Daoy (cell line): ENCODE results near the gene BEX3. TPM values are rescaled to one million over a fixed set of nuclear protein-coding genes. Genes with fewer than 3 reads are reported as not detected.
"Not testable (repeated sequence)": the region's sequence is repeated elsewhere in the genome, so short reads cannot be mapped to it uniquely, and the experiment has no call there.

Source experiments
- DNase-seq: peaks from one replicate; pipeline ENCODE4 v3.0.0-alpha.2; 2015; ENCODE audit warnings: low read depth
- total RNA-seq: library from RNA; depleted of rRNA; stranded (reverse); fragments of >200 nt; shearing (Covaris generic); gene quantifications from 2 replicates; pipeline ENCODE4 v1.2.3, GENCODE V29; 2014

BEX3 gene
- total RNA-seq, 1 experiment from 2014 or later: 115 TPM

DNA sequence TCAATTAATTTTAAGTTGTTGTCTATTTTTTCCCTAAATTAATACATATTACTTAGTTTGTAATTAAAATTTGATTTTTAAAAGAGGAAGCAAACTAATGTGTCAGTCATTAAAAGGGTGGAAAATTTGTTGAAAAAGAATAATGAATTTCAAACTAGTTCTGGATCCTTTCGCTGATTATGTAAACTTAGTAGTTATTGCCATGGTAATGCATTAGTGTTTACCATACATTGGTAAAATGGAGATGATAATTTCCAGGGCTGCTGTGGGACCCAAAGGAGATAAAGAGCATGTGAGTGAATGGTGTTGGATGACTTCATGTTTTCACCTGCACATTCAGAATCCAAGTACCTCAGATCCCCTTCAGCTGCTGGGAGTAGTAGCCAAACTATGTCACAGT lies 6.5 kb downstream of the BEX3 start:
- DNase-seq: no peak

DNA sequence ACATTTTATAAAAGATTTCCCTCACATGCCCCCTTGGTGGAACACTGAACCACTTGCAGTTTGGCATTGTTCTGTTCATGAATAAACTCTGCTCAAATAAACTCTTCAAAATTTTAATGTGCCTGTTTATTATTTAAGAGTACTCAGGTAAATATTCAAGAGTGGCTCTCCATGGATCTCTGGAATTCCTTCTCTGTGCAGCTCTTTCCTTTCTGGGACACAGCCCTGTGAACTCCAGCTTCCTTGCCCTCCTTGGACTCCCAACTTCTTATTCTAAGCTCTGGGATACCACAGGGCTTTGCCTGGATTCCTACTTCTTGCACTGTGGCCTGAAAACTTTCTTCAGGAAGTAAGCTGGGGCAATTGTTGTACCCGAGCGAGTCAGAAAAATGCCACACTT lies 8.3 kb downstream of the BEX3 start:
- no peak for DNase-seq

DNA sequence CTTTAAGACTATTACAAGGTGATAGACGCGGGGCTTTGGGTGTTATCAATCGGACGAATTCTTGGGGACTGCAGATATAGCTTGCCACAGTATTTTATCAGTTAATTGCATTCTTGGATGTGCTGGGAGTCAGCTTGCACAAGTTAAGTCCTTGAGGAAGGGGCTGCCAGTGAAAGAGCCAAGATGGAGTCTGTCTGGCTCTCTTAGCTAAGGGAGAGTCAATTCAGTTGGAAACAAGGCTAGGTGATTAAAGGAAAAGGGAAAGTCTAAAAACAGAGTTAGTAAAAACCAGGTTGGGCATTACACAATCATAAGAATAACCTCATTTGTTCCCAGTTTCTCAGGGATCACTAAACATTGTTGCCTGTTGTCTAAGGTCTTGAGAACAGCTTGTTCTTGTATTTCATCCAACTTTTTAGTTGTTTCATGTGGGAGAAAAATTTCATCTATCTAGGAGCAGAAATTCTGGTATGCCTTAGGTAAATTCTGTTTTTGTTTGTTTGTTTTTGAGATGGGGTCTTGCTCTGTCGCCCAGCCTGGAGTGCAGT lies 9.0 kb downstream of the BEX3 start:
- not testable (repeated sequence) for DNase-seq

DNA sequence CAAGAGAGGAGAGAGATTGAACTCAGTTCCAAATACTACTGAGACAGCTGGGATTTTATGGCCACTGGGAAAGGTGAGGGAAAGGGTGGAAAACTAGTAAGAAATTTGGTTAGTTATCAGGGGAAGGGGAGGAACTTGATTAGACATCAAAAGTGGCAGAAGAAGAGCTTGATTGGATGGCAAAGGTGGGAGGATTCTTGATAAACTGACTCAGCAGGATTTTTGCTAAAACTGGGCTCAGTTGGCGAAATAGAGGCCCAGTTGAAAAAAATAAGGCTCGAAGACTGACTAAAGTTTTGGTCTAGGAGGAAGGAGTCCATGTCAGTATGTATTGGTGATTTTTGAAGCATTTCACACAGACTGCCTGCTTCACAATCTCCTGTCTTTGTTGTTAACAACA lies 10.0 kb downstream of the BEX3 start:
- DNase-seq: no peak

DNA sequence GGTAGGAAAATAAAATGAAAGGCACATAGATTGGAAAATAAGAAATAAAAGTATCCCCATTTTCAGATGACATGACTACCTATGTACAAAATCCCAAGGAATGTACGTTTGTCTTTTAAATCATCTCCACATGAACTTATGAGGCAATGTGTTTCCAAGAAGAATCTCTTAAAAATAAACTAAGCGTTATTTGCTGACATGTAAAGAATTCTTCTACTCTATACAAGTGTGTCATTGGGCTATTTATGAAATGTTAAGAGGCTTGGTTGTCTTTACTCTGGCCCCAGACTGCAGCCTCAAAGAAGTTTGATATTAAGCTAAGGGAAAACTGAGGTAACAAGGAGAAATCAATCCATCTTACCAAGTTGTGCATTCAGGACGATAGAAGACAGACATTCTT lies 17.1 kb downstream of the BEX3 start:
- DNase-seq: no peak

DNA sequence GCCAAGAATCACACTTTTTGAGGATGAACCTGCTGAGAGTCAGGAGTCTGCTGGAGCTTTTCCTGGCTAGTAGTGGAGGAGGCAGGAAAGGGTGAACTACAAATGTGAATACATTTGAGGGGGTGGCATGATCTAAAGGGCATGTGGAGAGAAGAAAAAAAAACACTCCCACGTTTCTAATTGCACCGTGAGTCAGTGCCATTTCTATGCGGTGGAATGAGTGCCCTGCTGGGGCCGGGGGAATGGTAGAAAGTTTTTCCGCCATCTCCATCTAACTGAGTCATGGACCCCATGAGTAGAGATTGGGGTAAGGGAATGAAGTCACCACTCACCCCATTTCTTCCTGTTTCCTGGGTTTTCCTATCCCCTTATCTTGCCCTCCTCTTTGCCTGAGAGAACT lies 19.8 kb downstream of the BEX3 start:
- DNase-seq: peak; percentile 79

DNA sequence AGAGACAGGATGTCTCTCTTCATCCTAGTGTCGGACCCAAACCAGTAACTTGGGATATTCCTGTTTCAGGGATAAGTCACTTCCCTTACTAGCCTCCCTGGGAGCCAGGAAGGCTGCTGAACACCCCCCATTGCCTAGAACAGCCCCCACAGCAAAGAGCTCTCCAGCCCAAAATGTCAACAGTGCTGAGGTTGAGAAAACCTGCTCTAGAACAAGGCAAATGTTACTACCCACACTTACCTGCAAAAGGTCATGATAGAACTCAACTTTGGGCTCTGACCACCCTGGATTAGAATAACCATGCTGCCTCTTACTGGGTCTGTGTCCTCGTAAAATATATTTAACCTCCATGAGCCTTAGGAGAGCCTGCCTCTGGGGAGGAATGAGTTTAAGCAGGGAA lies 20.3 kb downstream of the BEX3 start:
- no peak for DNase-seq

DNA sequence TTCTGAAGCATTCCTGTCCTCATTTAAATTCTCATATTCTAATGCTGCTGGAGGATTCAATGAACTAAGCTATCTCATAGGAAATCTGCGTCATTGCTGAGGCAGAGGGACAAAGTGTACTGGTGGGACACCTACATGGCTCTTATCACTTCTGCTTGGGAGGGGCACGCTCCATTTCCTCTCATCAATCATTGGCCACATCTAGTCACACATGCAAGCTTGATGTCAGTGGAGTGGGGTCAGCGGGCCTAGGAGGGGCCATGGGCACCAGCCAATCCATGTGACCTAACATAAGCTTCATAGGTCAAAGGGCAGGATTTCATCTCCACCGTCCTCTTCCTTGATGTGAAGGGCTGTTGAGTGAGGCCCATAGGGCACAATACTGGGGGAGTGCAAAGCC lies 21.4 kb downstream of the BEX3 start:
- DNase-seq: no peak

DNA sequence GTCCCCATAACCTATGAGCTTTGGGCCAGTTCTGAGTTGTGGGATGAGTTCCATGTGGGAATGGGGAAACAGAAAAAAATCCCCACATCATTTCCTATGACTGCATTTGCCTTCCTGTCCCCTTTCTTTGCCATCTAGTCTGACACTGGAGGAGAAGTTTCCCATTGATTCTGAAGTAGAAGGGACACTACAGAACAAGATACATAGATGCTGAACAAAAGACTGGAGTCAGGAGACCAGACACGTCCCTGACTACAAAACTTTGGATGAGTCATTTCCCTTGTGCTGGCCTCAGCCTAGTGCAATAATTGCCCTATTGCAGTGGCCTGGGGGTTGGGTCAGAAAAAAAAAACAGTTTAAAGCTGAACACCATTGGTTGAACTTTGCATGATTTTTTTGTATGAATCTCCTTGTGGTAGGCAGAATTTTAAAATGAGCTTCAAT lies 22.1 kb downstream of the BEX3 start:
- peak; percentile 58 for DNase-seq

DNA sequence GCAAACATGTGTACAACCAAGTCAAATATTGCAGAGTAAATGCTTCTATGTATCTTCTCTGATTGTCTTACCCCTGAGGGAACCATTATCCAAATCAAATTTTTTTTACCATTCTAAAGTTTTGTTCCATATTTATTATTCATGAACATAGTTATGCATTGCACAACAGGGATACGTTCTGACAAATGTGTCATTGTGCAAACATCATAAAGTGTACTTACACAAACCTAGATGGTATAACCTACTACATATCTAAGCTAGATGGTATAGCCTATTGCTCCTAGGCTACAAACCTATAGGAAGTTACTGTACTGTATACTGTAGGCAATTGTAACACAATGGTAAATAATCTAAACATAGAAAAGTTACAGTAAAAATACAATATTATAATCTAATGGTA lies 23.4 kb downstream of the BEX3 start:
- DNase-seq: no peak

DNA sequence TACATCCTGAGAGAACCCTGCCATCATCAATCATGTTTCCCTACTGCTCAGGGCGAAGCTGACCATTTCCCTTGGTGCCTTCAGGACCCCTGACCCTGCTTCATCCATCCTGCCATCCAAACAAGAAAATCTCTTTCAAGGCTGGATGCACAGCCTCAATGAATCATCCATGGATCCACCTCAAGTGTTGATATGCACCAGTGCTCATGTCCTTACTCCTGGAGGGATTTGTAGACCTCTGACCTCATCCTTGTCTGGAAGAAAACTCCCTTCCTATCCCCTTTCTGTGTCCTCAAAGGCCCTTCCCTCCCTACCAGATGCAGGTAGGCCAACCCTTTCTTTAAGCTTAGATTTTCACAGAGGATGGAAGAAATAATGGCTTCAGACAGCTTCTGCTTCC lies 24.6 kb downstream of the BEX3 start:
- no peak for DNase-seq

DNA sequence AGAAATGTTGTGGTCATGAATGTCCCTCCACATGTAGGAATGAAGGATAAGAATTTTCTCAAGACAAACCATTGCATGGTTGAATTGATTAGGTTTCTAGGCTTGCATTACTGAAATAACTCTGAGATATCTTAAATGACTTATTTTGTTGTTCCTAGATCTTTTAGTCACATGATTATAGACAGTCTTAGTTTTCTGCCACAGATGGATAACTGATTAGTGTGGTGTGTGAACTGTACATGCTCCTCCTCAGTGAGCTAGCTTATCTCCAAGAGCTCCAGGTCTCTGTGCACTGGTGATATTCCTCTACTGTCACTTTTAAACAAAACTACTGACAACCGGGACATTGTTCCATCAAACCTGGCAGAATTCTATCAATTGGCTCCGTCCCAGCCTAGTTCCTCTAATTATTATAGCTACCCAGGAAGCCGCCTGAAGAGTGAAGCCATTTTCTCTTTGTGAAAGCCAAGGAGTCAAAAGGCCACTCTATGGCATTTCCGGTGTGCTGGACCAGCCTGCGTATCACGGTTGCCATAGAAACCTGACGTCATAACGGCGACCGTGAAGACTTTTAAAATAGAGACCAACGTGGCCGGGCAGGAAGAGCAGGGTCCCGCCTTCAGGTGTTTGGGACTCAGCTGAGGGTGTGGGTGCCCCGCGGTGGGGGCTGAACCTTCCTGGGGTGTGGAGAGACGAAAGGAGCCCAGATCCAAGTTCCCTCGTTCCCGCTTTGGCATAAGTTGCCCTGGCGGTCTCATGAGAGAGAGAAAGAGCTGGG lies 28.1 kb downstream of the BEX3 start:
- DNase-seq: peak; percentile 74

DNA sequence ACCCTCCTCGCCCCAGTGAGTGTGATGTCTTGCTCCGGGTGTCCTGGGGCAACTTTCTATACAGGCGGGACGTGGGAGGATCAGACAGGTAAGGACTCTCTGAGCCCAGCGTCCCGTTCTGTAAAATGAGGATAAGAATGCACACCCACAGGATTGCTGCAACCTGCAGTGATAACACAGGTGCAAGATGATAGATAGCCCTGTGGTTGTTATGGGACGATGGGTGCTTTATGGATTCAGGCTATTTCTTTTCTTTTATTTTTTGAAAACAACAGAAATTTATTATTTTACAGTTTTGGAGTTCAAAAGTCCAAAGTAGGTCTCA lies 28.6 kb downstream of the BEX3 start:
- DNase-seq: no peak

DNA sequence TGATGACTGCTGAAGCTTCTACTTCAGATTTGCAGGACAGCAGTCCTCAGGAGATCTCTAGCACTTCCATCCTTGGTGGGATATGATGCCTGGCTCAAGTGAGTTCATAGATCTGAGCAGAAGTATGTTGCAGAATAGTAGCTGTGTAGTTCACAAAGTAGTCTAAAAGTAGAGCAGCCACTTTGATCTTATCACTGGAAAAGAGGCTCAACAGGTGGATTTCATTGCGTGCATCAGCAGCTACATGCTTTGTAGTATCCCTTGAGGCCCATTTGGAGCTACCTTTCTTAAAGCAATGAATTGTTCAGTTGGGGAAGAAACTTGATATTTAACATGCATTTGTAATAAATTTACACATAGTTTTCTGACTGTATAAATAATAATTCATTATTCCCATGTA lies 29.9 kb downstream of the BEX3 start:
- no peak for DNase-seq

DNA sequence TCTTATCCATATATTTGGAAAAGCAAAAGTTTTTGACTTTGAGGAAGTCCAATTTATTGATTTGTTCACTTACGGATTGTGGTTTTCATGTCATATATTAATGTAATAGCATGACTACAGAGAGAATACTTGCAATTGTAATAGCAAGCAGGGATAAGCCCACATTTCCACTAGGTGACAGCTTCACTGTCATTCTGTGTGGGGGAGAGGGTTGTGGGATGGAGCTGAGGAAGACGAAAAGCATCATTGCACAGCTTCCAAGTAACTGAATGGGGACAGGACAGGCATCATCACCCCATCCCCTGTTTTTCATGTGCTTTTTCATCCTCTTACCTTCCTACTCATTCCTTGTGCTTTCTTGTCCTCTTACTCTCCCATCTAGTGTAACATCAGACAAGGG lies 31.4 kb downstream of the BEX3 start:
- DNase-seq: no peak

DNA sequence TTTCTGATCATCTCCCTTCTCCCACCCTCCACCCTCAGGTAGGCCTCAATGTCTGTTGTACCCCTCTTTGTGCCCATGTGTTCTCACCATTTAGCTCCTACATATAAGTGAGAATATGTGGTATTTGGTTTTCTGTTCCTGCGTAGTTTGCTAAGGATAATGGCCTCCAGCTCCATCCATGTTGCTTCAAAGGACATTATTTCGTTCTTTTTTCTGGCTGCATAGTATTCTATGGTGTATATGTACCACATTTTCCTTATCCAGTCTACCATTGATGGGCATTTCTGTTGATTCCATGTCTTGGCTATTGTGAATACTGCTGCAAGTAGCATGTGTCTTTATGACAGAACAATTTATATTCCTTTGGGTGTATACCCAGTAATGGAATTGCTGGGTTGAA lies 35.4 kb downstream of the BEX3 start:
- DNase-seq: not testable (repeated sequence)

DNA sequence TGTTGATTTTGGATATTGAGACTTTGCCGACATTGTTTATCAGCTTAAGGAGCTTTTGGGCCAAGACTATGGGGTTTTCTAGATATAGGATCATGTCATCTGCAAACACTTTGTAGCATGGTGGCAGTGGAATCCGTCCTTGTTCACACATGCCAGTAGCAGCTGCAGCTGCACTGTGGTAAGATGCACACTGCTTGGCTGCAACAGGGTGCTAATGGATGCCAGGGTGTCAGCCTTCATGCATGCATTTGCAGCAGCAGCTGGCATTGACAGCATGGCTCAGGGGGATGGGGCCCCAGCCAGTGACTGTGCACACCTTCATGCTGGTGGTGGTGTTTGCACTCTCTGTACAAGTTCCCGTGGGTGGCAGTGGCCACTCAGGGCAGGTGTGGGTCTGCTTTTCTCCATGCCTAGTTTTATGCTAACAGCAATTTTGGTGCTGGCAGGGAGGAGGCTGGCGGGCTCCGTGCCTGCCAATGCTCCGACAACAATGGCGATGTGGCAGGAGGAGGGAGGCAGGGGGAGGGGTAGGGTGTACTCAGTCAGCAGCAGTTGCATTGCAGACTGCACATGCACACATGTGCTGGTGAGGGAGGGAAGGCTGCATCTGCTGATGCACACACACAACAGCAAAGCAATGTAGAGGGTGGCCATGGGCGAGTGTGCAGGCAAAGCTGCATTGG lies 37.5 kb downstream of the BEX3 start:
- DNase-seq: no peak

DNA sequence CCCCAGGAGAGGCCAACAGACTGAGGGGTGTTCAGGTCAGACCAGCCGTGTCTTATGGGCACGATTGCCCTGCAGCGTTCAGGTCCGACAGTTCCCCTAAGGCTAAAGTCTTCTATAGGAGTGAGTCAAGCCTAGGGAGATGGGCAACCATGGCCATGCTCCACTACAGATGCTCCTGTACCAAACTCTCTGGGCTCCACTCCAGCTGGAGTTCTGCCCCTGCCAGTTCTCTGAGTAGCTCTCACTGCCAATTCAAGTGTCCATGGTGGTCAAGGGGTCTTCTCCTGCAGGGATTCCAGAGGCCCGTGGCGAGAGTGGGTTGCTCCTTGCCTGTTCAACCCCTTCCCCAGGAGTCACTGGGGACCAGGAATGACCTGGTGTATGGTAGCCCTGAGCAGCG lies 38.2 kb downstream of the BEX3 start:
- DNase-seq: no peak

DNA sequence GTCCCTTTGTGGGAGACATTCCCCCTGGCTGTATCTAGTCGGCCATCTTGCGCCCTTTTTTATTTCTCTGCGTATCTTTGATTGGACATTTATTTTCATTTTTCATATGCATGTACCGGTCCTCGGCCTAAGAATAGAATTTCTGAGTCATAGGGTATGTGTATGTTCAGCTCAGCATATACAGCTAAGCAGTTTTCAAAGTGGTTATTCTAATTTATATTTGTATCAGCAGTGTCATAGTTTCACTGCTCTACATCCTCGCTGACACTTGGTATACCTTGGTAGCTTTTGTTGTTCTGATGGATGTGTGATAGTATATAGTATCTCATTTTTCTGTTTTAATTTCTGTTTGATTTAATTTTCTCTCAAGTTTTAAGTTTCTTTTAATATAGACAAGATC lies 38.7 kb downstream of the BEX3 start:
- no peak for DNase-seq

DNA sequence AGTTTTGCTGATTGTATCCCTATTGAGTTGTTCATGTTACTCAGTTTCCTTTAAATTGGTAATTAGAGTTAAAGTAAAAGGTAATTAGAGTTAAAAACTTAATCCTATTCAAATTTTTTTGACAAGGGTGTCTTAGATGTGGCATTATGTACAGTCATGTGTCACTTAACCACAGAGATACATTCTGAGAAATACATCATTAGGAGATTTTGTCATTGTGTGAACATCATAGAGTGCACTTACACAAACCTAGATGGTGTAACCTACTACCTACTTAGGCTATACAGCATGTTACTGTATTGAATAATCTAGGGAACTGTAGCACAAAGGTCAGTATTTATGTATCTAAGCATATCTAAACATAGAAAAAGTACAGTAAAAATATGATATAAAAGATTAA lies 39.2 kb downstream of the BEX3 start:
- no peak for DNase-seq

DNA sequence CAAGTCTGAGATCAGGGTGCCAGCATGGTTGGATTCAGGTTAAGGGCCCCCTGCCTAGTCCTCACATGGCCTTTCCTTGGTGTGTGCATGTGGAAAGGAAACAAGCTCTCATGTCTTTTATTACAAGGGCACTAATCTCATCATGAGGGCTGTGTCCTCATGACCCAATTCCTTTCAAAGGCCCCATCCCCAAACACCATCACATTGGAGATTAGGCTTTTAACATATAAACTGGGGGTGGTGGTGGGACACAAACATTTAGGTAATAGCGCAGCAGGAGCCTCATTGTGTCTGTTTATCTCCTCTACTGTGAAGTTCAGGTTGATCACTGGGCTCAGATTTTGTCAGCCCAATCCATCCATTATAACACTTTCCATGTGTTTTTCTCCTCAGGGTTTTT lies 41.0 kb downstream of the BEX3 start:
- DNase-seq: no peak

DNA sequence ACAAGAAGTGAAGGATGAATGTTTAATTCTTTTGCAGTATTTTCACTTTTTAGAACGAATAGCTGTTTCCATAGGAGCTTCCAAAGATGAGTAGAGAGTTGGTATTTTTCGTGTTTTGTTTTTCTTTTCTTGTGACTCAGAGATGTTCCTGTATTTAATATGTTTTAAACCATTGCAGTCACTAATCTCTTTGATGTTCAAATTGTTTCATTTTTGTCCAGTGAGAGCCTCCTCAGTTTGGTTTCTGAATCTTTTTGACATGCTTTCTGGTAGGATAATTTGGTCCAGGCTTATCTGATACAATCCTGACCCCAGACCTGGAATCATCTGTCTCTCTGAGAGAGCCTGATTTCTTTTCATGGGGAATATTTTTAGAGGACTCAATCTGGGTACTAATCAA lies 41.6 kb downstream of the BEX3 start:
- DNase-seq: no peak

DNA sequence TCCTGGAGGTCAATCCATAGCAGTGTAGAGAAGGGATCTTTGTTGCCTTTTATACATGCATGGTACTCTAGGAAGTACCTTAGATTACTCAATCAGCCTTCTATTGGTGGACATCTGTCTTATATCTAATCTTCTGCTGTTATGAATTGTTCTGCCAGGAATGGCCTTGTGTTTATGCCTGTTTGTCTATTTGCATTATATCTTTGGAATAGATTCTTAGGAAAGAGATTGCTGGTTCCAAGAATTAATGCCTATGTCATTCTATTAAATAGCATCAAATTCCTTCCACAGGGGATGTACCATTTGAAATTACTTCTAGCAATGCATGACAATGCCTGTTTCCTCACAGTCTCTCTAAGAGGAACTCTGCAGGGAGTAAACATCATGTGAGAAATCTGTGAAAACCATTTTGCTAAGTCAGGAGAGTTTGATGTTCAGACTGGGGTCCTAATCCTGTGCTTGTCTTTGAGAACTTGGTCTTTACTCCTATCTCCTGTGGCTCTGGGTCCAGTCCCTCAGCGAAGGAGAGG lies 42.5 kb downstream of the BEX3 start:
- DNase-seq: no peak
